Fibroblast of lung (primary cell): ENCODE data around the gene CALML6. TPM values are rescaled to one million over a fixed set of nuclear protein-coding genes. Genes with fewer than 3 reads are reported as not detected.

ENCODE experiments used
- DNase-seq, 2 donors: peaks; one replicate each; pipeline versions ENCODE4 v3.0.0 to v3.0.0-alpha.2; 2010; ENCODE audit warnings: low read depth in 2 of 2
- H2AFZ ChIP-seq: 2 replicates; pipeline ENCODE4 v1.5.1; 2012; ENCODE audit warnings: low read length, control low read depth, inconsistent platforms
- H3K27ac ChIP-seq: 2 replicates; pipeline ENCODE4 v1.5.1; 2011; ENCODE audit warnings: low read length, control low read depth; ENCODE audit not compliant: insufficient read depth
- H3K27me3 ChIP-seq: 2 replicates; pipeline ENCODE4 v1.5.1; 2011; ENCODE audit warnings: mild to moderate bottlenecking, low read length; ENCODE audit not compliant: control insufficient read depth, insufficient read depth
- H3K36me3 ChIP-seq: 2 replicates; pipeline ENCODE4 v1.5.1; 2011; ENCODE audit warnings: low read length; ENCODE audit not compliant: control insufficient read depth, insufficient read depth
- H3K4me1 ChIP-seq: 2 replicates; pipeline ENCODE4 v1.5.1; 2011; ENCODE audit warnings: low read length; ENCODE audit not compliant: control insufficient read depth, insufficient read depth; ENCODE audit errors: extremely low read depth
- H3K4me2 ChIP-seq: 2 replicates; pipeline ENCODE4 v1.5.1; 2011; ENCODE audit warnings: low read length, control low read depth; ENCODE audit not compliant: insufficient read depth; ENCODE audit errors: extremely low read depth
- H3K4me3 ChIP-seq, 4 experiments: fragments of 200-600 bp in 1 of 4; sonication (generic) in 1 of 4; replicated peaks in 1 of 4; 2 replicates each; pipeline ENCODE4 v1.5.1; 2011 to 2016; ENCODE audit warnings: low read length in 4 of 4, low read depth in 3 of 4, mild to moderate bottlenecking in 3 of 4, control low read depth in 2 of 4, inconsistent platforms in 1 of 4, mixed read lengths in 1 of 4; ENCODE audit not compliant: insufficient read depth in 1 of 4; ENCODE audit errors: control extremely low read depth in 1 of 4
- H3K79me2 ChIP-seq: 2 replicates; pipeline ENCODE4 v1.5.1; 2012; ENCODE audit warnings: mild to moderate bottlenecking, low read length, inconsistent platforms; ENCODE audit not compliant: control insufficient read depth, insufficient read depth
- H3K9ac ChIP-seq: 2 replicates; pipeline ENCODE4 v1.5.1; 2011; ENCODE audit warnings: mild to moderate bottlenecking, low read length, control low read depth; ENCODE audit not compliant: insufficient read depth
- H3K9me3 ChIP-seq: 2 replicates; pipeline ENCODE4 v1.5.1; 2012; ENCODE audit warnings: low read depth, low read length; ENCODE audit not compliant: control insufficient read depth, insufficient read depth
- H4K20me1 ChIP-seq: 2 replicates; pipeline ENCODE4 v1.5.1; 2011; ENCODE audit warnings: low read length; ENCODE audit not compliant: control insufficient read depth, insufficient read depth; ENCODE audit errors: extremely low read depth
- EZH2 ChIP-seq: IDR thresholded peaks from 2 replicates; pipeline ENCODE4 v1.5.1; 2012; ENCODE audit warnings: low read length, control low read depth, mild to moderate bottlenecking; ENCODE audit errors: missing control alignments
- polyA plus RNA-seq, 2 donors: library from polyadenylated mRNA; depleted of rRNA in 1 of 2; stranded (reverse) in 1 of 2; unstranded in 1 of 2; fragments of >200 nt; gene quantifications; 2 replicates each; pipeline ENCODE4 v1.2.1, GENCODE V29; 2011 to 2012; ENCODE audit warnings: missing spikeins in 1 of 2
- total RNA-seq: library from RNA; depleted of rRNA; stranded (reverse); fragments of >200 nt; gene quantifications from 2 replicates; pipeline ENCODE4 v1.2.1, GENCODE V29; 2014
- TF ChIP-seq, protein P1 (sequence below), 2 donors: IDR thresholded peaks in 1 of 2; conservative IDR thresholded peaks in 1 of 2; 1 replicate in 1 of 2; 2 replicates in 1 of 2; pipeline ENCODE4 v1.5.1; 2011 to 2012; ENCODE audit warnings: low read length in 2 of 2, control low read depth in 1 of 2, inconsistent platforms in 1 of 2, low read depth in 1 of 2, mild to moderate bottlenecking in 1 of 2

CALML6 gene
- total and polyA plus RNA-seq, 2 donors (not counting 1 experiment from before 2014, with no cell fraction given) = 0.09 to 0.17 TPM

DNA sequence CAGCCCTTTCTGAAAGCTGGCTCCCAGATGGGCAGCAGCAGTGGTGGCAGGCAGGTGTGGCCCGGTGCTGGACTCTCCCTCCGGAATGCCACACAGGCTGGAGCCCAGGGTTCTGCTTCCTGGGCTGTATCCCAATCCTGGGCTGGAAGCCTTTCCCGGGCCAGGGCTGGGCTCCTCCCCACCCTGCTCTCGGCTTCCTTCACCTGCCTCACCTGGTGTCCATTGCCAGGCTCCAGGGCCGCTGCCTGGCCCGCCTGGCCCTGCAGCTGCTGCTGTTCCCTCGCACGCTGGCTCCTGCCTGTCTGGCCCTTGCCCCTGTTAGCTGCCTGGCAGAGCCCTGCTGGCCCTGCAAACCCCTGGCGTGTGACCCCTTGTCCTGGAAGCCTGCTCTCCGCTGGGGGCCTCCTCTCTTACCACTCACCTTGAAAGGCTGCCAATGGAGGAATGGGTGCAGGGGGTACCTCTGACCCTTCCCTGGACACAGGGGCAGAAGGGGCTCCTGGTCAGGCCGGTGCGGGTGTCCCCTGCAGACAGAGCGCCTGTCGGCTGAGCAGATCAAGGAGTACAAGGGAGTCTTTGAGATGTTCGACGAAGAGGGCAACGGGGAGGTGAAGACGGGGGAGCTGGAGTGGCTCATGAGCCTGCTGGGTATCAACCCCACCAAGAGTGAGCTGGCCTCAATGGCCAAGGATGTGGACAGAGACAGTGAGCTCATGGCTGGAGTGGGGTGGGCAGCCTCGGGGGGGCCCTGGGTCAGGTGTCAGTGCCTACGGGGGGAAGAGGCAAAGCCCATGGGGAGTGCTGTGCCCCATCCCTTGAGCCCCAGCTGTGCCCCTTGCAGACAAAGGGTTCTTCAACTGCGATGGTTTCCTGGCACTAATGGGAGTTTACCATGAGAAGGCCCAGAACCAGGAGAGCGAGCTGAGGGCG is 1.1 kb downstream of the CALML6 start:
- Histone ChIP-seq H2AFZ (no peak overlapping the region), H3K4me1 (peaks cover 6% of the 10 kb centered on the region), H3K79me2 (no peaks in the 10 kb centered on the region), H3K27me3 (peaks cover 4% of the 10 kb centered on the region), H3K36me3 (no peaks in the 10 kb centered on the region), H3K4me3 (no peak overlapping the region), H3K9me3 (no peaks in the 10 kb centered on the region), H3K4me2 (no peak overlapping the region), H3K9ac (no peak overlapping the region), H3K27ac (no peak overlapping the region), H4K20me1 (no peaks in the 10 kb centered on the region)
- no peak for DNase-seq
- no peak for TF ChIP-seq EZH2
- TF ChIP-seq, protein P1, sequence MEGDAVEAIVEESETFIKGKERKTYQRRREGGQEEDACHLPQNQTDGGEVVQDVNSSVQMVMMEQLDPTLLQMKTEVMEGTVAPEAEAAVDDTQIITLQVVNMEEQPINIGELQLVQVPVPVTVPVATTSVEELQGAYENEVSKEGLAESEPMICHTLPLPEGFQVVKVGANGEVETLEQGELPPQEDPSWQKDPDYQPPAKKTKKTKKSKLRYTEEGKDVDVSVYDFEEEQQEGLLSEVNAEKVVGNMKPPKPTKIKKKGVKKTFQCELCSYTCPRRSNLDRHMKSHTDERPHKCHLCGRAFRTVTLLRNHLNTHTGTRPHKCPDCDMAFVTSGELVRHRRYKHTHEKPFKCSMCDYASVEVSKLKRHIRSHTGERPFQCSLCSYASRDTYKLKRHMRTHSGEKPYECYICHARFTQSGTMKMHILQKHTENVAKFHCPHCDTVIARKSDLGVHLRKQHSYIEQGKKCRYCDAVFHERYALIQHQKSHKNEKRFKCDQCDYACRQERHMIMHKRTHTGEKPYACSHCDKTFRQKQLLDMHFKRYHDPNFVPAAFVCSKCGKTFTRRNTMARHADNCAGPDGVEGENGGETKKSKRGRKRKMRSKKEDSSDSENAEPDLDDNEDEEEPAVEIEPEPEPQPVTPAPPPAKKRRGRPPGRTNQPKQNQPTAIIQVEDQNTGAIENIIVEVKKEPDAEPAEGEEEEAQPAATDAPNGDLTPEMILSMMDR (conservative IDR thresholded peaks at IDR 0.05 in 1 of 2, IDR thresholded peaks at IDR 0.05 in 1 of 2; ENCODE audit: low read depth in 1 of 2, low read length in 2 of 2) = no peak

GRCh38 chr1:1916851-1917251 is 1.8 kb downstream of the CALML6 start:
- no peak for TF ChIP-seq EZH2
- TF ChIP-seq, protein P1 (conservative IDR thresholded peaks at IDR 0.05 in 1 of 2, IDR thresholded peaks at IDR 0.05 in 1 of 2; ENCODE audit: low read depth in 1 of 2, low read length in 2 of 2) = no peak
- Histone ChIP-seq H3K9me3 (no peaks in the 10 kb centered on the region), H3K4me1 (peaks cover 6% of the 10 kb centered on the region), H3K9ac (no peak overlapping the region), H3K36me3 (no peaks in the 10 kb centered on the region), H4K20me1 (no peaks in the 10 kb centered on the region), H3K27me3 (peaks cover 4% of the 10 kb centered on the region), H3K4me3 (no peak overlapping the region), H3K4me2 (no peak overlapping the region), H3K27ac (no peak overlapping the region), H3K79me2 (no peaks in the 10 kb centered on the region), H2AFZ (no peak overlapping the region)
- DNase-seq = no peak

DNA sequence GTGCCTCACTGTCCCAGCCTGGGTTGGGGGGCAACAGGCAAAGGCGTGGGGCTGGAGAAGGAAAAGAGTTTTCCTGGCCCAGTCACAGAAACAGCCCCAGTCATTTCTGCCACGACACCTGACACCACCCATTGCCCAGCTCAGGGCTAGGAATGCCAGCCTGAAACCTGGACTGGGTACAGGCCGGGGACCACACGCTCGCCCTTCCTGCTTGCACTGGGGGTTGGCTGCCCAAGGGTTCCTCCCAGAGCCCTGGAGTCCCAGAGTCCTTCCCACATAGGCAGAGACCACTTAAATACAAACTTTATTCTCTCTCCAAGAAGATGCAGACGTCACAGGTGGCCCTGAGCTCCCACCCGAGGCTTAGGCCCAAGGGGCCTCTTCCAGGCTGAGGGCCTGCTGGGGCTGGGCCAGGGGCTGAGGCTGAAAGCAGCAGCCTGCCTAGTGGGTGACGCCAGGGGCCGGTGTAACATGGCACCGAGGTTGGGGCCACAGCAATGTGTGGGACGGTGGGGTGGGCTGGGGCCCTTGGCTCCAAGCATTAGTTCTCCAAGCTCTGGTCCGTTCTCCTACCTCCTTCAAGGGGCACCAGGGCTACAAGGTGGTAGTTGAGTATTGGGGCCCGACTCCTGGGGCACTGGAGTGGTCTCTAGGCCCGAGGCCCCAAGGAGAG is 2.4 kb downstream of the CALML6 start:
- no peaks in the 10 kb centered on the region for H3K36me3 ChIP-seq
- no peaks in the 10 kb centered on the region for H3K9me3 ChIP-seq
- H2AFZ ChIP-seq = no peak overlapping the region
- DNase-seq = no peak
- H4K20me1 ChIP-seq = no peaks in the 10 kb centered on the region
- H3K4me1 ChIP-seq = peaks cover 6% of the 10 kb centered on the region
- no peak overlapping the region for H3K4me3 ChIP-seq
- H3K27me3 ChIP-seq = peaks cover 4% of the 10 kb centered on the region
- H3K79me2 ChIP-seq = no peaks in the 10 kb centered on the region
- no peak overlapping the region for H3K27ac ChIP-seq
- H3K9ac ChIP-seq = no peak overlapping the region
- TF ChIP-seq EZH2 = no peak
- TF ChIP-seq, protein P1 (conservative IDR thresholded peaks at IDR 0.05 in 1 of 2, IDR thresholded peaks at IDR 0.05 in 1 of 2; ENCODE audit: low read depth in 1 of 2, low read length in 2 of 2) = no peak
- no peak overlapping the region for H3K4me2 ChIP-seq
